DMS153 treated with DMSO at 0.1 percent for 48 hours (cell line): ENCODE results near the gene LGR6.
"Not testable (repeated sequence)": the region's sequence is repeated elsewhere in the genome, so short reads cannot be mapped to it uniquely, and the experiment has no call there.

Experiments
- DNase-seq: peaks from one replicate; lab custom pipeline; 2025; ENCODE audit not compliant: unreplicated experiment; lab: John Stamatoyannopoulos, UW

Gene LGR6

DNA sequence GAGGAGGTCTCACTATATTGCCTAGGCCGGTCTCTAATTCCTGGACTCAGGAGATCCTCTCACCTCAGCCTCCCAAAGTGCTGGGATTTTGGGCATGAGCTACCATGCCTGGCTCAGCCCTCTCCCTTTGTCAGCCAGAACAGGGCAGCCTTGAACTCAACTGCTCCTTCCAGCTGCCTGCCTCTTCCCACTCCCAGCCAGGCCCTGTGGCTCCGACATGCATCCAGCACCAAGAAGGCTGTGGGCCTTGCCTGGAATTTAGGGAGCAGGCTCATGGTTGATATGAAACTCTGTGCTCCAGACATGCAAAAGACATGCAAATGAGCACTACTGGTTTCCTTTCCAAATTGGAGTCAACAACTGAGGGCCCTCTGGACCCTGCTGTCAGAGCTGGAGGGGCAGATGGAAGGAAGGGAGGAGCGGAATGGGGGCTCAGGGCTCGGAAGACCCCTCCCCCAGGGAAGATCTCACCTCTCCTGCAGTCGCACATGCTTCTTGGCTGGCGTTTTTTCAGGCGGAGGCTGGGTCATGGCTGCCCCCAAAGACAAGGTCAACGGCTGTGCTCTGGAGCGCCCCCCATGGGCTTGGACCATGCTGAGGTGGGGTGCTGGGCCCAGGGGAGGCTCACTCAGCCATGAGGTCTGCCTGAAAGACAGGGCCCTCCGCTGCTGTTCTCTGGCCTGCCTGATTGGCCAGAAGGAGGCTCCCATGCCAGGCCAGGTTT lies 34.6 kb upstream of the LGR6 start:
- DNase-seq: no peak

GRCh38 chr1:202159534-202160371 lies 33.8 kb upstream of the LGR6 start:
- no peak for DNase-seq

DNA sequence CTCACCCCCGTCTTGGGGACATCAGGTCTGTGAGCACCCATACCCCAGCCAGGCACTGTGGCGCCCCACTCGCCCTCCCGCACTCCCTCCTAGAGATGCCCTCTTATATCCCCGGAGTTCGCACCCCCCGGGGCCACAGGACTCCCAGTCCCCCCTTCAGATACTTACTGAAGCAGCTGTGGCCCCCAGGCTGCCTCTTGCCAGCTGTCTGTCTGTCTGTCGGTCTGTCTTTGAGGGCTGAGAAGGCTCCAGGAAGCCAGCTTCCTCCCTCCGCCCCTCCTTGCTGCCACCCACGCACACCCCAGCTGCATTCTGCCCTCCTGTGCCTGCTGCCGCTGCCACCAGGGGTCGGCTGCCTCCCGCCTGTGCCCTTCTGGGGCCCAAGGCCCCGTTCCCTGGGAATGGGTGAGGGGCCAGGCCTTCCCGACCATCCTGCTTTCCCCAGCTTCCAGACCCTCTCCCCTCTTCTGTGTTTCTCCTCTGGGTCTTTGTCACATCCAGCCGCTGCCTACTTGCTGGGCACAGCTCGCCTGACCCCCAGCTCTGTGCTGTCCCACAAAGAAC lies 33.1 kb upstream of the LGR6 start, which contains the start of gene PTPN7:
PTPN7 (minus strand) TSS at position 226 of the 564 bp plus-strand sequence. CDS start 1,200 bp downstream, outside the sequence.
- DNase-seq: no peak

DNA sequence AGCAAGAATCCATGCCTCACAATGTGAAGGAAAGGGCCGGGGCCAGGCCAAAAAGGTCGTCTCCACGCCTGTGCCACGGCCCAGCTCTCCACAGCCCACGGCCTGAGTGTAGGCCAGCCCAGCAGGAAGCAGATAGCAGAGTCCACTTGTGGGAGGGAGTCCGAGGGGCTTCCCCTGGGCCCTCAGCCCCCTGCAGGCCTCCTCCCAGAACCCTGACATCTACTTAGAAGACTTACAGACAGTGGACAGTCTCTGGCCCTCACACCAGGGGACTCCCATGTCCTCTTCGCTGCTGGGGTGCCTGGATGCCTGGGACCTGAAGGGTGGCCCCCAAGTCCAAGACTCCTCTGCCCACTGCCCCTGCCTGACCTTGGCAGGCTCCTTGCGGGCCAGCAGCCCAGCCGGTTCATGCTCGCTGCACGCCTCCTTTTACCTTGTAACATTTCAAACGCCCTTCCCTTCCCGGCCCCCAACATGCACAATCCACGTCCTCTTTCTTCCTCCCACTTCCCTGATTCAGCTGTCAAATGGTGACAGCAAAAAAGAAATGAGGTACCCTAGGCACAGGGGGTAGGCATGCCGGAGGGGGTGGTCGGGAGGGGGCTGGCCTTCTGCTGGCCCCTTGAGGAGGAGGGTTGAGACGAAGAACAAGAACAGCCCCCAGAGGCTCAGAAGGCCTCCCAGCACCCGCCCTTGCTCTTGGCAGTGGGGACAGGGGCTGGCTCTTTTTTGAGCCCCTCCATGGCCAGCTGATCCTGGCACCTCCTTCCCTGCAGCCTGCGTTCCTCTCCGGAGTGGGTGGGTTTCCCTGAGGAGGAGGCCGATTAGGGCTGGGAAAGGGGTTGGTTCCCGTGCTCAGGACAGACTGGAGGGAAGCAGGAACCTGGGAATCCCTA lies 32.2 kb upstream of the LGR6 start:
- DNase-seq: no peak

GRCh38 chr1:202162047-202162417 lies 31.6 kb upstream of the LGR6 start:
- DNase-seq: no peak

GRCh38 chr1:202162418-202163280 lies 30.9 kb upstream of the LGR6 start:
- no peak for DNase-seq

DNA sequence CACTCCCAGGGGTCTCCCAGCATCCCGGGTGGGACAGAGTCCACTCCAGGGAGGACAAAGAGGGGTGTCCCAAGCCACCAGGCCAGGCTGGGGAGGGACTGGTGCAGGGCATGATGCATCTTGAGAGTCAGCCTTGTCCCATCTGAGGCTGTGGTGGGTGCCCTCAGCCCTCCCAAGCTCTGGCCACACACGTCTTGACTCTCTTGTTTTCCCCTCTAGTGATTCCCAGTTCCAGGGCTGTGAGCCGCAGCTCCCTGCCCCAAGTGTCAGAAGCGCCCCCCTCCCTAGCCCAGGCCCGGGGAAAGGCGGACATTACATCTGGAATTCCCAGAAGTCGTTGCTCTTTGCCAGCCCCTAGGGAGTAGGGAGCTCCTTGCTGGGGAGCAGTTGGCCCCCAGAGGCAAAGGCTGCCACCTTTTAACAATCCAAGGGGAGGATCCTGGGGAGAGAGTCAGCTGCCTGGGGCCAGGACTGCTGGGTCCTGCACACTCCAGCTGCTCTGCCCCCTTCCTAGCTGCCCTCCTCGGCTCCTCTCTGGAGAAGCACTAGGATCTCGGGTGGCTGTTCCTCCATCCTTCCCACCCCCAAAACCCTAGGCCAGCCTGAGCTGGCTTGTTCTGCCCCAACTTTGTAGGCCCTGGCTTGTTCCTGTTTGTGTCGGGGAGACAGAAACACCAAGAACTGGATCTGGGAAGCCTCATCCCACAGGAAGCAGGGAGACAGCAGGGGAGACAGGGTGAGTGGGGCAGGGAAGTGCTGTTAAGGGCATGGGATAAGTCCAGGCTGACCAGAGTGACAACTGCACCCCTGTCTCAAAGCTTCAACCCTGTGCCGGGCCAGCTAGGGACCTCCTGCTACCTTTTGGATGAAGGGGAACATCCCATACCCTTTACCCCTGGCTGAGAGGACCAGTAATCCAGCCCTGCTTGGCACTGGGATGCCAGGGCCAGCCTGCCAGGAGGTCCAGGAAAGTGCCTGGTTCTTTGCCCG lies 30.0 kb upstream of the LGR6 start:
- DNase-seq: no peak

- DNase-seq: no peak
Measured at GRCh38 chr1:202164271-202165037, 29.1 kb upstream of the LGR6 start.

GRCh38 chr1:202165267-202165941 lies 28.2 kb upstream of the LGR6 start:
- DNase-seq: no peak

GRCh38 chr1:202165942-202166843 lies 27.4 kb upstream of the LGR6 start:
- DNase-seq: no peak

GRCh38 chr1:202167054-202167453 lies 26.5 kb upstream of the LGR6 start:
- not testable (repeated sequence) for DNase-seq

DNA sequence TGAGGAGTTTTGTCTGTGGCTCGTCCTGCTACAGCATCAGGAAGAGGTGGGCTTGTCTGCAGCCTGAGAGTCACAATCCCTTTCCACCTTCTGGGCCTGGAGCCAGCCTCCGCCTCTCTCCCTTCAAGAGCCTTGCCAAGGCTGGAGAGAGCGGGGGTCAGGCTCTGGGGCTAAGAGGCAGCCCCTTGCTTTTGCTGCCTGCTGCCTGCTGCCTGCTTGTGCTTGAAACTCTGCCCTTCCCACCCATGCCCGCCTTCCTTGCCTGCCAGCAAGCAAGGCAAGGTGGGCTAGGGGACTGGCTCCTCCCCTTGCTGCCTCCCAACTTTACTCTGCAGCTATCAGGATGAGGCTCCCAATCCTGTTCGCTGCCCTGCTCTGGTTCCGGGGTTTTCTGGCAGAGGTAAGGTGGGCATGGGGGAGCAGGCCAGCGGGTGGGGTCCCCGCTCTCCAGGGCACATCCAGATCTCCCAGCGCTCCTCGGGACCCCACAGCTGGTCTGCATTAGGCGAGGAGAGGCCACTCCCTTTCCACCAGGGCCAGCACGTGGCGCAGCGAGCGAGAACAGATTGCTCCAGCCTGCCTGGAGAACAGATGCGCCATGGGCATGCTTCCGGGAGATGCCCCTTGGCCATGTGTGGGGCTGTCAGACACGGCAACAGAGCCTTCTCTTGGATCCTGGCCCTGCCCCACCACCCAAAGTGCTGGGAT lies 25.7 kb upstream of the LGR6 start:
- DNase-seq: peak; percentile 13

DNA sequence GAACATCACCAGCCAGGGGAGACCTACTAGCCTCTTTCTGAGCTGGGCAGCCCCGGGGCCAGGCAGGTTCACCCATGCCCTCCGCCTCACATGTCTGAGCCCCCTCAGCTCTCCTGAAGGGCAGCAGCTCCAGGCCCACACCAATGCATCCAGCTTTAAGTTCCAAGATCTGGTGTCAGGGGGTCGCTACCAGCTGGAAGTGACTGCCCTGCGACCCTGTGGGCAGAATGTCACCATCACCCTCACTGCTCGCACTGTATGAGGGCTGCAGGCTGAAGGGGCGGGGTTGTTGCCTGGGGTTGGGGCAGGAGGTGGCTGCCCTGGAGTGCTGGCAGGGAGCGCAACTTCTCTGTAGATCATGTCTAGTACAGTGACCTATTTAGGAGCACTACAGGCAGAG lies 24.7 kb upstream of the LGR6 start:
- DNase-seq: no peak

DNA sequence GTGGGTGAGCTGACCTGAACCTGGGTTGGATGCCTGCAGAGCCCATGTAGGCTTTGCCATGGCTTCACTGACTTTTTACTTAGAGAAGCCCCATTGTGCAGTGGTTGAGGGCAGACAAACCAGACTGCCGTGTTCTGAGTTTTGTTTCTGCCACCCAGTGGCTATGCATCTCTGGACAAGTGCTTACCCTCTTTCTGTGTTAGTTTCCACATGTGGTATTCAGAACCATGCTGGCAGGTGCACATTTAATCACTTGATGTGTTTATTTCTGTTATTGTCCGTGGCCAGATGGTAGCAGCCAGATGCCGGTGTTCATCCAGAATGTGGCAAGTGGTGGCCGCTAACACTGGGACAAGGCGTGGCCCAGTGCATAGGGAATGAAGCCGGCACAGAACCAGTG lies 22.9 kb upstream of the LGR6 start:
- DNase-seq: no peak

DNA sequence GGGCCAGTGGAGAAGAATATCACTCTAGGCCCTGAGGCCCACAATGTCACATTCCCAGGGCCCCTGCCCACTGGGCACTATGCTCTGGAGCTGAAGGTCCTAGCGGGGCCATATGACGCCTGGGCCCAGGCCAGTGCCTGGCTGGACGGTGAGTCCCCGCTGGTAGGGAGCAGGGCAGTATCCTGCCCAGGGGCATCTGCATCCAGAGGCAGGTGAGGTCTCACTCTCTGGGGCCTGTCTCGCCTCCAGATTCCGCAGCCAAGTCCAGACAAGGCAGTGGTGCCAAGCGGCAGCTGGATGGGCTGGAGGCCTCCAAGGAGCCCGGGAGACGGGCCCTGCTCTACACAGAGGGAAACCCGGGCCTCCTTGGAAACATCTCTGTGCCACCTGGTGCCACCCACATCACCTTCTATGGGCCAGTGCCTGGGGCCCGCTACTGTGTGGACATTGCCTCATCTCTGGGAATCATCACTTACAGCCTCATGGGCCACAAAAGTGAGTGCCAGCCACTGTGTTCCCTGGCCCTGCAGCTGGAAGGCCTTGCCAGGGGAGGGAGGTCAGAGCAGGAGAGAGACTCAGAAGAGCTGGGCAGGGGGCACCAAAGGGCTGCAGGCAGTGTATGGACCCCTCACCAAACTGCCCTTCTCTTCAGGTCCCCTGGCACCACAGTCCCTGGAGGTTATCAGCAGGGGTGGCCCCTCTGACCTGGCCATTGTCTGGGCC lies 22.1 kb upstream of the LGR6 start:
- no peak for DNase-seq
